AG04449 (cell line): ENCODE data around the gene TFDP2.
A peak's percentile ranks its signal among the peaks of the same experiment; 100 is the strongest.
"Not testable (repeated sequence)": the region's sequence is repeated elsewhere in the genome, so short reads cannot be mapped to it uniquely, and the experiment has no call there.

Source experiments
- CTCF ChIA-PET: fragments of 350-600 bp; formaldehyde crosslinking; extraction: SDS; loops from one replicate; lab custom pipeline; 2021; ENCODE audit warnings: antibody characterized with exemption; lab: Yijun Ruan, JAX
- POLR2A ChIA-PET: fragments of 400-600, 350-600 bp; formaldehyde crosslinking; extraction: SDS; loops from one replicate; lab custom pipeline; 2020; ENCODE audit warnings: antibody characterized with exemption, inconsistent platforms; lab: Yijun Ruan, JAX
- DNase-seq: peaks from one replicate; pipeline ENCODE4 v3.0.0-alpha.2; 2010; ENCODE audit warnings: low read depth, low spot score
- H3K4me3 ChIP-seq: 2 replicates; pipeline ENCODE4 v1.5.1; 2011; ENCODE audit warnings: low read depth, mild to moderate bottlenecking, control low read depth, low read length
- CTCF ChIP-seq: IDR thresholded peaks from one replicate; pipeline ENCODE4 v1.5.1; 2011; ENCODE audit warnings: mild to moderate bottlenecking, moderate library complexity, low read length, control low read depth, inconsistent platforms; ENCODE audit not compliant: insufficient read depth; ENCODE audit errors: missing control alignments

Gene TFDP2

GRCh38 chr3:141920701-141921100 lies 228.6 kb downstream of the TFDP2 start:
- no peak overlapping the region for H3K4me3 ChIP-seq
- POLR2A ChIA-PET, result no interaction called here
- CTCF ChIA-PET, result no interaction called here
- no peak for TF ChIP-seq CTCF
- no peak for DNase-seq

GRCh38 chr3:141915766-141916165 lies 233.6 kb downstream of the TFDP2 start:
- no peak for DNase-seq
- TF ChIP-seq CTCF, result no peak
- ChIA-PET POLR2A (no interaction called here), CTCF (interaction anchor here (3.3 to 3.5 kb wide), 2 partner anchors 9 to 338 kb away, joined by 28 to 29 read pairs; no protein-coding TSS in a partner anchor)
- H3K4me3 ChIP-seq, result no peak overlapping the region

- no peak for TF ChIP-seq CTCF
- ChIA-PET CTCF (interaction anchor here (0.8 to 3.5 kb wide), 10 partner anchors 10 to 456 kb away, joined by 3 to 29 read pairs (median 12); partner anchors contain the start of gene RNF7), POLR2A (no interaction called here)
- no peak for DNase-seq
- H3K4me3 ChIP-seq, result no peak overlapping the region
Measured at GRCh38 chr3:141915016-141915415, 234.3 kb downstream of the TFDP2 start.

- H3K4me3 ChIP-seq, result no peak overlapping the region
- POLR2A ChIA-PET, result no interaction called here
- no peak for DNase-seq
- CTCF ChIA-PET, result interaction anchor here (0.6 to 3.5 kb wide), 17 partner anchors 10 to 455 kb away, joined by 3 to 29 read pairs (median 5); partner anchors contain the start of gene RNF7
- TF ChIP-seq CTCF, result no peak
Measured at GRCh38 chr3:141914311-141914710, 235.0 kb downstream of the TFDP2 start.

GRCh38 chr3:141913150-141913811 lies 236.1 kb downstream of the TFDP2 start:
- DNase-seq, result no peak
- H3K4me3 ChIP-seq, result no peak overlapping the region
- ChIA-PET POLR2A (interaction anchor here (0.7 kb wide), 1 partner anchor 172 kb away, joined by 3 read pairs; no protein-coding TSS in a partner anchor), CTCF (interaction anchor here (0.6 to 3.5 kb wide), 29 partner anchors 9 to 449 kb away, joined by 3 to 29 read pairs (median 5); partner anchors contain the start of gene RNF7)
- TF ChIP-seq CTCF, result peak; percentile 55

GRCh38 chr3:141909986-141910385 lies 239.4 kb downstream of the TFDP2 start:
- POLR2A ChIA-PET, DNase-seq, H3K4me3 ChIP-seq: not testable (repeated sequence)
- CTCF ChIA-PET, result interaction anchor here (1.2 kb wide), 1 partner anchor 8 kb away, joined by 3 read pairs; no protein-coding TSS in a partner anchor
